ENCODE results near the gene DHCR24.
"Not testable (repeated sequence)": the region's sequence is repeated elsewhere in the genome, so short reads cannot be mapped to it uniquely, and the experiment has no call there.

The DHCR24 gene, protein sequence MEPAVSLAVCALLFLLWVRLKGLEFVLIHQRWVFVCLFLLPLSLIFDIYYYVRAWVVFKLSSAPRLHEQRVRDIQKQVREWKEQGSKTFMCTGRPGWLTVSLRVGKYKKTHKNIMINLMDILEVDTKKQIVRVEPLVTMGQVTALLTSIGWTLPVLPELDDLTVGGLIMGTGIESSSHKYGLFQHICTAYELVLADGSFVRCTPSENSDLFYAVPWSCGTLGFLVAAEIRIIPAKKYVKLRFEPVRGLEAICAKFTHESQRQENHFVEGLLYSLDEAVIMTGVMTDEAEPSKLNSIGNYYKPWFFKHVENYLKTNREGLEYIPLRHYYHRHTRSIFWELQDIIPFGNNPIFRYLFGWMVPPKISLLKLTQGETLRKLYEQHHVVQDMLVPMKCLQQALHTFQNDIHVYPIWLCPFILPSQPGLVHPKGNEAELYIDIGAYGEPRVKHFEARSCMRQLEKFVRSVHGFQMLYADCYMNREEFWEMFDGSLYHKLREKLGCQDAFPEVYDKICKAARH

GRCh38 chr1:54886724-54887664 lies at the start of gene DHCR24:
TSS of gene DHCR24 (minus strand) at chr1:54887195. CDS start at chr1:54887119, 76 bp downstream.
- Mint-ChIP-seq H3K9me3 (no peaks in the 10 kb centered on the region), H3K4me1 (peaks cover 34% of the 10 kb centered on the region), H3K27ac (peak within 1 kb of the TSS; percentile 79), H3K4me3 (peak within 1 kb of the TSS; percentile 88), H3K36me3 (ENCODE audit: low read depth) (peaks cover 13% of the 10 kb centered on the region), H3K27me3 (peaks cover 20% of the 10 kb centered on the region)
- DNase-seq: peak; percentile 79
- peak; percentile 94 for ATAC-seq

- Mint-ChIP-seq H3K4me1 (peaks cover 4% of the 10 kb centered on the region), H3K36me3 (ENCODE audit: low read depth) (no peaks in the 10 kb centered on the region), H3K27ac (no peak overlapping the region), H3K4me3 (no peak overlapping the region), H3K9me3 (no peaks in the 10 kb centered on the region), H3K27me3 (peaks cover 13% of the 10 kb centered on the region)
- ATAC-seq: no peak
- no peak for DNase-seq
Measured at GRCh38 chr1:54936791-54937190, 49.8 kb upstream of the DHCR24 start.

- H3K27me3 Mint-ChIP-seq: peaks cover 13% of the 10 kb centered on the region
- no peak for ATAC-seq
- H3K4me1 Mint-ChIP-seq: peaks cover 4% of the 10 kb centered on the region
- no peak overlapping the region for H3K4me3 Mint-ChIP-seq
- H3K36me3 Mint-ChIP-seq (ENCODE audit: low read depth): no peaks in the 10 kb centered on the region
- no peaks in the 10 kb centered on the region for H3K9me3 Mint-ChIP-seq
- no peak for DNase-seq
- H3K27ac Mint-ChIP-seq: no peak overlapping the region
Measured at GRCh38 chr1:54934869-54935268, 47.9 kb upstream of the DHCR24 start.

GRCh38 chr1:54934081-54934480 lies 47.1 kb upstream of the DHCR24 start:
- H3K4me3 Mint-ChIP-seq; H3K9me3 Mint-ChIP-seq; H3K27ac Mint-ChIP-seq; ATAC-seq; DNase-seq; H3K36me3 Mint-ChIP-seq (ENCODE audit: low read depth); H3K4me1 Mint-ChIP-seq: not testable (repeated sequence)
- H3K27me3 Mint-ChIP-seq: peaks cover 13% of the 10 kb centered on the region

DNA sequence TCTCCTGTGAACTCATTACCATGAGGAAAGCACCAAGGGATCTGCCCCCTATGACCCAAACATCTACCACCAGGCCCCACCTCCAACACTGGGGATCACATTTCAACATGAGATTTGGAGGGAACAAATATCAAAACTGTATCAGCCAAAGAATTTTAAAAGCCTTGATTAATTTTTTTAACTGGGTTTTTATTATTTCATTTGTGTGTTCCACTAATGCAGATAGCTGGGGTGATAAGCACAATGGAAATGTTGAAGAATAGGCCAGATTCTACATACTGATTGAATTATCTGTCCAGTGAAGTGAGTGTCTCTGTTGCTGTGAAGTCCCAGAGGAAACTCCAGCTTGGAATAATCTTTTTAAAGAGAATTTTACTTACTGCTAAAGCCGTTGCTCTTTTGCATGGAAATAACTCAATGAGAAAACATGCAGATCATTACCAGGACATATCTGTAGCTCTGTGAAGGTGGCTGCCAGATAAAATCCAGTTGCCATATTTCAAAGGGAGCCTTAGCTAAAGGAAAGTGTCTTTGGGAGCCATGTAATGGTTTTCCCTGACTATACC lies 44.4 kb upstream of the DHCR24 start:
- Mint-ChIP-seq H3K4me3 (no peak overlapping the region), H3K27me3 (peaks cover 10% of the 10 kb centered on the region), H3K9me3 (no peaks in the 10 kb centered on the region), H3K27ac (no peak overlapping the region), H3K36me3 (ENCODE audit: low read depth) (no peaks in the 10 kb centered on the region), H3K4me1 (no peaks in the 10 kb centered on the region)
- ATAC-seq: no peak
- DNase-seq: no peak

- no peak overlapping the region for H3K4me3 Mint-ChIP-seq
- H3K4me1 Mint-ChIP-seq: no peaks in the 10 kb centered on the region
- ATAC-seq (no peak), DNase-seq (no peak)
- H3K36me3 Mint-ChIP-seq (ENCODE audit: low read depth): no peaks in the 10 kb centered on the region
- H3K27me3 Mint-ChIP-seq: peaks cover 10% of the 10 kb centered on the region
- no peaks in the 10 kb centered on the region for H3K9me3 Mint-ChIP-seq
- H3K27ac Mint-ChIP-seq: no peak overlapping the region
Measured at GRCh38 chr1:54929700-54930099, 42.7 kb upstream of the DHCR24 start.

DNA sequence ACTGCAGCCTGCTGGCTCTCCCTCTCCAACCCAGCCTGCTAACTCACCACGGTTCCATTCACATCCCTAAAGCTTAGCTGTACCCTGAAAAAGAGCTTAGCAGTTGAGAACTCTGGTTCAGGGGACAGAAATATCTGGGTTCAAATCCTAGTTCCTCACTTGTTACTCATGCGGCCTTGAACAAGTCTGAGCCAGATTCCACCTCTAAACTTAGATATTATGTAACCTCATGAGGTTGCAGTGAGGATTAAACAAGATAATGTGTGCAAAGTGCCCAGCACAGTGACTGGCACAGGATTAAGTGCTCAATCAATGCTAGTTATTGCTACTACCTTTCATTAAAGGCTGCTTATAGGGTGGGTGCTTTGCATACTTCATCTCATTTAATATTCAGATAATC lies 41.3 kb upstream of the DHCR24 start:
- ATAC-seq: no peak
- H3K4me3 Mint-ChIP-seq: no peak overlapping the region
- H3K9me3 Mint-ChIP-seq: no peaks in the 10 kb centered on the region
- H3K27me3 Mint-ChIP-seq: peaks cover 8% of the 10 kb centered on the region
- H3K36me3 Mint-ChIP-seq (ENCODE audit: low read depth): no peaks in the 10 kb centered on the region
- no peaks in the 10 kb centered on the region for H3K4me1 Mint-ChIP-seq
- no peak for DNase-seq
- H3K27ac Mint-ChIP-seq: no peak overlapping the region

DNA sequence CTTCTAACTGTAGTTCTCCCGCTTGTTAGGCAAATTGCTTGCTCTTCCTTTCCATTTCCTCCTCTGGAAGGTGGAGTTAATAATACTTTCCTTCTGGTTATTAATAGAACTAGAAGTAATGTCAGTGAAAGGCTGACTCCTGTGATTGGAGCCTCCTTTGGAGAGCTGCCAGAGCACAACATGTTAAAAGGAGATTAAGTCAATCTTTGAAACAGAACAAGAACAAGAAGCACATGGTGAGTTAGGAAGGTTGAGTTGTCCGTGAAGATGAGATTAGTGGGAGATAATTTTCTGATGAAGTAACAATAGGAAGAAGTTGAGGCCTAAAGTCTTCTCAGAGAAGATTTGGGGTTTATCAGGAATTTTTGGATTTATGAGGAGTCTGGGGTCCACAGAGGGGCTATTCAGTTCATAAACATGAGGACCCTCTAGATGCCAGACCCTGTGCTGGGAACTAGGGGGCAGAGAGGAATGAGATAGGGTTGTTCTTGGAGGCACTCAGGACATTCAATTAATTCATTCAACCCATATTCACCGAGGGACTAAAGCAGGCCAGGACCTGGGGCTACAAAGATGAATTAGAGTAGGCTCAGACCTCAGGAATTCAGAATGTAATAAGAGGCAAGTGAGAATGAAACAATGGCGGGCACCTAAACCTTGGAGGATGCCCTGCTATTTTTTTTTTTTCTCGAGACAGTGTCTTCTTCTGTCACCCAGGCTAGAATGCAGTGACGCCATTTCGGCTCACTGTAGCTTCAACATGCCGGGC lies 40.7 kb upstream of the DHCR24 start:
- peaks cover 3% of the 10 kb centered on the region for H3K27me3 Mint-ChIP-seq
- H3K4me1 Mint-ChIP-seq: no peaks in the 10 kb centered on the region
- no peaks in the 10 kb centered on the region for H3K36me3 Mint-ChIP-seq (ENCODE audit: low read depth)
- no peak overlapping the region for H3K4me3 Mint-ChIP-seq
- no peak for DNase-seq
- ATAC-seq: no peak
- H3K9me3 Mint-ChIP-seq: no peaks in the 10 kb centered on the region
- H3K27ac Mint-ChIP-seq: no peak overlapping the region

DNA sequence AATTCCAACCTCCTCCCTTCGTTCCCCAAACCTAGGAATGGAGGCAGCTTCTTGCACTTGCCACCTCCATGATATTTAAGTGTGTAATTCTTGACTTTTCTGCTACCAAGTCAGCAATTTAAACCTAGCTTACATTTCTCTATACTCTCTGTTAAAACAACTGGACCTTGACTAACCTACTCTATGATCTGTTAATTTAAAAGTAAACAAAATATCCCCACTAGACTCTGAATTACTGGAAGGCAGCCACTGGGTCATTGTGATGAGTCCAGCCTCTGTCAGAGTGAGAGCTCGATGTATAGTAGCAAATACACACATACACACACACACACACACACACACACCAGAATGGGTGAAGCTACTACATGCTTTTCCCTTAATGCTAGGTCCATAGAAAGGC lies 40.0 kb upstream of the DHCR24 start:
- H3K27me3 Mint-ChIP-seq: peaks cover 6% of the 10 kb centered on the region
- H3K9me3 Mint-ChIP-seq: no peaks in the 10 kb centered on the region
- ATAC-seq: no peak
- H3K4me3 Mint-ChIP-seq: no peak overlapping the region
- H3K27ac Mint-ChIP-seq: no peak overlapping the region
- no peaks in the 10 kb centered on the region for H3K36me3 Mint-ChIP-seq (ENCODE audit: low read depth)
- no peaks in the 10 kb centered on the region for H3K4me1 Mint-ChIP-seq
- DNase-seq: no peak

GRCh38 chr1:54922921-54923421 lies 36.0 kb upstream of the DHCR24 start:
- Mint-ChIP-seq H3K27ac (no peak overlapping the region), H3K4me1 (no peaks in the 10 kb centered on the region), H3K36me3 (ENCODE audit: low read depth) (no peaks in the 10 kb centered on the region), H3K9me3 (no peaks in the 10 kb centered on the region), H3K27me3 (peaks cover 9% of the 10 kb centered on the region), H3K4me3 (no peak overlapping the region)
- ATAC-seq: no peak
- DNase-seq: no peak

GRCh38 chr1:54922040-54922761 lies 35.2 kb upstream of the DHCR24 start:
- Mint-ChIP-seq H3K4me3 (no peak overlapping the region), H3K4me1 (no peaks in the 10 kb centered on the region), H3K36me3 (ENCODE audit: low read depth) (no peaks in the 10 kb centered on the region), H3K9me3 (no peaks in the 10 kb centered on the region), H3K27ac (no peak overlapping the region), H3K27me3 (peaks cover 9% of the 10 kb centered on the region)
- ATAC-seq: no peak
- DNase-seq: no peak

- Mint-ChIP-seq H3K9me3 (no peaks in the 10 kb centered on the region), H3K4me3 (no peak overlapping the region), H3K4me1 (no peaks in the 10 kb centered on the region), H3K27ac (no peak overlapping the region), H3K27me3 (peaks cover 9% of the 10 kb centered on the region), H3K36me3 (ENCODE audit: low read depth) (no peaks in the 10 kb centered on the region)
- no peak for ATAC-seq
- no peak for DNase-seq
Measured at GRCh38 chr1:54919367-54920359, 32.7 kb upstream of the DHCR24 start.
